Body of pancreas (tissue), 4 donors: Measurements from ENCODE around the gene WWOX.

Experiments
- CTCF ChIP-seq, 7 experiments: fragments of 450-650 bp in 4 of 7; fragments of 200-600 bp in 3 of 7; sonication (generic) in 3 of 7; IDR thresholded peaks; one replicate each; pipeline ENCODE4 v1.5.1; 2016 to 2019; ENCODE audit warnings: antibody characterized with exemption in 7 of 7
- POLR2A ChIP-seq, 3 donors: fragments of 450-650 bp; IDR thresholded peaks; one replicate each; pipeline ENCODE4 v1.6.1; 2016; ENCODE audit warnings: antibody characterized with exemption in 3 of 3, mild to moderate bottlenecking in 2 of 3

- TF ChIP-seq CTCF (IDR thresholded peaks at IDR 0.05): no peak
- TF ChIP-seq POLR2A (IDR thresholded peaks at IDR 0.05): no peak
Observed at GRCh38 chr16:78967948-78968347, 868.5 kb downstream of the WWOX start.
